Measurements from ENCODE around the gene CHD6. TPM values are rescaled to one million over a fixed set of nuclear protein-coding genes. Genes with fewer than 3 reads are reported as not detected.

Gene CHD6
- total and polyA plus RNA-seq, 12 donors = 9.2 to 56.8 (median 41.7) TPM

GRCh38 chr20:41567615-41568014 is 50.6 kb downstream of the CHD6 start:
- no peak for DNase-seq
- 82 to 91% (median 87%) methylated on average over 2 of the region's 2 CpGs for WGBS, 4 donors
- Histone ChIP-seq H3K27me3 (no peaks in the 10 kb centered on the region), H3K4me1 (replicated peaks in 1 of 2) (peaks cover 0 to 32% of the 10 kb centered on the region in 2 donors), H3K36me3 (replicated peaks in 1 of 2) (no peaks in the 10 kb centered on the region), H3K27ac (no peak overlapping the region), H3K9me3 (replicated peaks in 1 of 3) (no peaks in the 10 kb centered on the region), H3K4me3 (no peak overlapping the region)
- intact Hi-C loops (cut with DNase I) = no loop called here
- TF ChIP-seq CTCF (IDR thresholded peaks at IDR 0.05) (no peak), POLR2A (IDR thresholded peaks at IDR 0.05) (no peak)

GRCh38 chr20:41566896-41567527 is 51.2 kb downstream of the CHD6 start:
- H3K27ac ChIP-seq = no peak overlapping the region

GRCh38 chr20:41563087-41563486 is 55.1 kb downstream of the CHD6 start:
- no peaks in the 10 kb centered on the region for H3K27me3 ChIP-seq
- H3K36me3 ChIP-seq (replicated peaks in 1 of 2) = no peaks in the 10 kb centered on the region
- no peak overlapping the region for H3K27ac ChIP-seq
- WGBS, 4 donors = 91 to 97% (median 94%) methylated on average over 1 of the region's 1 CpG
- H3K4me1 ChIP-seq (replicated peaks in 1 of 2) = peaks cover 0 to 7% of the 10 kb centered on the region in 2 donors
- intact Hi-C loops (cut with DNase I) = no loop called here
- H3K4me3 ChIP-seq = no peak overlapping the region
- TF ChIP-seq CTCF (IDR thresholded peaks at IDR 0.05) (no peak), POLR2A (IDR thresholded peaks at IDR 0.05) (no peak)
- no peaks in the 10 kb centered on the region for H3K9me3 ChIP-seq (replicated peaks in 1 of 3)
- DNase-seq = no peak

More at GRCh38 chr20:41566896-41567527, 51.2 kb downstream of the CHD6 start:
- Histone ChIP-seq H3K36me3 (replicated peaks in 1 of 2) (no peaks in the 10 kb centered on the region), H3K27me3 (no peaks in the 10 kb centered on the region), H3K4me1 (replicated peaks in 1 of 2) (peaks cover 0 to 28% of the 10 kb centered on the region in 2 donors), H3K4me3 (no peak overlapping the region), H3K9me3 (replicated peaks in 1 of 3) (no peaks in the 10 kb centered on the region)
- TF ChIP-seq POLR2A (IDR thresholded peaks at IDR 0.05) (no peak), CTCF (IDR thresholded peaks at IDR 0.05) (no peak)
- no peak for DNase-seq
- intact Hi-C loops (cut with DNase I) = no loop called here
- 89 to 98% (median 96%) methylated on average over 3 of the region's 3 CpGs for WGBS, 4 donors

GRCh38 chr20:41560970-41561369 is 57.2 kb downstream of the CHD6 start:
- Histone ChIP-seq H3K36me3 (replicated peaks in 1 of 2) (no peaks in the 10 kb centered on the region), H3K9me3 (replicated peaks in 1 of 3) (no peaks in the 10 kb centered on the region), H3K4me3 (no peak overlapping the region), H3K4me1 (replicated peaks in 1 of 2) (no peaks in the 10 kb centered on the region), H3K27ac (no peak overlapping the region), H3K27me3 (no peaks in the 10 kb centered on the region)
- TF ChIP-seq CTCF (IDR thresholded peaks at IDR 0.05) (no peak), POLR2A (IDR thresholded peaks at IDR 0.05) (no peak)
- WGBS, 4 donors = 88 to 93% (median 91%) methylated on average over 1 of the region's 1 CpG
- DNase-seq = no peak
- intact Hi-C loops (cut with DNase I) = no loop called here

Measured in adrenal gland (tissue), 12 donors.